GM18909 (cell line): ENCODE measurements around the gene PNMA5.

Experiments
- ATAC-seq: cut with Tn5 transposase; IDR thresholded peaks from one replicate; pipeline ENCODE4 v1.9.1; 2021; ENCODE audit warnings: mild to moderate bottlenecking; ENCODE audit not compliant: unreplicated experiment, poor library complexity

Gene PNMA5

GRCh38 chrX:152959626-152960025, 34.3 kb downstream of the PNMA5 start:
- ATAC-seq, result no peak

GRCh38 chrX:152958524-152959465, 35.1 kb downstream of the PNMA5 start:
- ATAC-seq, result peak; percentile 93

DNA sequence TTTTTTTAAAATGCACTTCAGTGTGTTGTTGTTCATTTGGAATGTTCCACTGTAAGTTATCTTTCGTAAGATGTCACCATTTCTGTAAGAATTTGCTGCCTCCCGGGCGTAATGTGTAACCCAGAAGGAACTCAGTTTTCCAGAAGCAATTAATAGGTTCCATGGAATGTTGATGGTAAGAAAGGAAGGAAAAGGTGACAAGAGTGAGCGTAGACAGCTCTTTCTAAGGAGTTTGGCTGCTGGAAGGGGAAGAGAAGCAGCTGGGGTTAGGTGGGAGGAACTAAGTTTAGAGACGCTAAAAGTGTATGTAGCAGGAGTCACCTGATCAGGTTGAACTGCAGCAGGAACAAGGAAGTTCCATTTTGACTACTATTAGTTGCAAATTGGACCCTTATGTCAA, 35.9 kb downstream of the PNMA5 start:
- no peak for ATAC-seq

GRCh38 chrX:152950786-152951185, 43.1 kb downstream of the PNMA5 start:
- no peak for ATAC-seq

DNA sequence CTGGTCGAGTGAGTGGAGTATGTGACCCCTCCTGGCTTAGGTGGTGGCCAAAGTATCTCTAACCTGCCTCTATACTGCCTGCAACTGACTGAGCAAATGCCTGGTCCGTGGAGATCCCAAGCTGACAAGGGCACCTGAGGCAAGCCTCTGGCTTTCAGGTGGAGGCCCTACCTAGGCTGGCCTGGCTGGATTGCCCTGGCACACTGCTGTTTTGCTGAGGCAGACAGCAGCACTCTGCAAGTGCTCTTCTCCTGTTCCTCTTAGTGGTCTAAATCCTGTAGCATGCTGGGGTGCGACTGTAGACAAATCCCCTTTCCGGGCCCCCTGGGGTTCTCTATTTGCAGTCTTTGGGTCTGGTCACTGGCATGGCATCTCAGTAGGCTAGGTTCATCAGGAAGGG, 44.8 kb downstream of the PNMA5 start:
- no peak for ATAC-seq

- no peak for ATAC-seq
Observed at GRCh38 chrX:152946681-152947080, 47.2 kb downstream of the PNMA5 start.

GRCh38 chrX:152945021-152945979, 48.6 kb downstream of the PNMA5 start:
- no peak for ATAC-seq

DNA sequence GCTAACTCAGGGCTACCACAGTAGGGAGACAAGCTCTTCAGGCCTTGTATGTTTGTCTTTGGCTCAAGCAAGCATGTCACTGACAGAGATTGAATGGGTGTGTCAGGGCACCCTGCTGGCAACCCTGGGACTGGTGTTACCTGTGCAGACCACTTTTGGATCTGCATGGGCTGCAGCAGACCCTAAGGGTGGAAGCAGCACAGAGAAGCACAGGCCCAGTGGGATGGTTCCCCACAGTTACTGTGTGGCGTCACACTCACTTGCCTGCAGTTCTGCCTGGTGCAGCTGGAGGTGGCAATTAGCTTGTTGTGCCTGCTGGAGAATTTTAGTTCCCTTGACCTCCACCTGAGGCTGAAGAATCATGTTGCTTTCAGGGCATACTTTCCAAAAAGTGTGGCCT, 50.1 kb downstream of the PNMA5 start:
- no peak for ATAC-seq

GRCh38 chrX:152942077-152942442, 51.9 kb downstream of the PNMA5 start:
- ATAC-seq, result no peak

GRCh38 chrX:152941328-152942076, 52.4 kb downstream of the PNMA5 start:
- ATAC-seq, result peak; percentile 87
